Keratinocyte (primary cell): ENCODE results near the gene SPX. TPM values are rescaled to one million over a fixed set of nuclear protein-coding genes. Genes with fewer than 3 reads are reported as not detected.

ENCODE experiments used
- DNase-seq: peaks from one replicate; pipeline ENCODE4 v3.0.0-alpha.2; 2011; ENCODE audit warnings: low read depth, missing footprints, low spot score
- FAIRE-seq: peaks from 2 replicates; lab custom pipeline; 2011; peaks lifted over from hg19 to GRCh38; lab: Jason Lieb, UNC
- H2AFZ ChIP-seq: 2 replicates; pipeline ENCODE4 v1.6.0; 2012; ENCODE audit warnings: low read length, control low read depth, inconsistent platforms; ENCODE audit not compliant: control insufficient read depth
- H3K27ac ChIP-seq: 2 replicates; pipeline ENCODE4 v1.5.1; 2011; ENCODE audit warnings: low read length; ENCODE audit not compliant: control insufficient read depth, insufficient read depth
- H3K27me3 ChIP-seq: 3 replicates; pipeline ENCODE4 v1.6.0; 2011; ENCODE audit warnings: low read length; ENCODE audit not compliant: control insufficient read depth, insufficient read depth; ENCODE audit errors: extremely low read depth
- H3K36me3 ChIP-seq, 2 experiments: 2 replicates in 1 of 2; 3 replicates in 1 of 2; pipeline ENCODE4 v1.5.1; 2011; ENCODE audit warnings: low read length in 2 of 2, mild to moderate bottlenecking in 1 of 2; ENCODE audit not compliant: control insufficient read depth in 2 of 2, insufficient read depth in 2 of 2; ENCODE audit errors: extremely low read depth in 1 of 2
- H3K4me1 ChIP-seq: 3 replicates; pipeline ENCODE4 v1.5.1; 2011; ENCODE audit warnings: low read length; ENCODE audit not compliant: control insufficient read depth, insufficient read depth; ENCODE audit errors: extremely low read depth
- H3K4me2 ChIP-seq: 3 replicates; pipeline ENCODE4 v1.6.0; 2011; ENCODE audit warnings: low read depth, low read length; ENCODE audit not compliant: control insufficient read depth, insufficient read depth; ENCODE audit errors: extremely low read depth
- H3K4me3 ChIP-seq, 3 experiments: fragments of 200-600 bp in 1 of 3; sonication (generic) in 1 of 3; 2 replicates in 2 of 3; 3 replicates in 1 of 3; pipeline ENCODE4 v1.5.1; 2011 to 2016; ENCODE audit warnings: low read length in 3 of 3, mild to moderate bottlenecking in 3 of 3, control low read depth in 2 of 3, inconsistent platforms in 1 of 3, low read depth in 1 of 3, mixed read lengths in 1 of 3, mixed run types in 1 of 3, moderate library complexity in 1 of 3; ENCODE audit not compliant: control insufficient read depth in 2 of 3, insufficient read depth in 2 of 3; ENCODE audit errors: extremely low read depth in 1 of 3
- H3K79me2 ChIP-seq: 2 replicates; pipeline ENCODE4 v1.6.0; 2012; ENCODE audit warnings: low read length; ENCODE audit not compliant: control insufficient read depth, insufficient read depth
- H3K9ac ChIP-seq: 3 replicates; pipeline ENCODE4 v1.6.0; 2011; ENCODE audit warnings: low read length; ENCODE audit not compliant: control insufficient read depth, insufficient read depth; ENCODE audit errors: extremely low read depth
- H3K9me1 ChIP-seq: 3 replicates; pipeline ENCODE4 v1.6.0; 2011; ENCODE audit warnings: low read length; ENCODE audit not compliant: control insufficient read depth, insufficient read depth; ENCODE audit errors: extremely low read depth
- H3K9me3 ChIP-seq: 2 replicates; pipeline ENCODE4 v1.5.1; 2012; ENCODE audit warnings: low read depth, low read length; ENCODE audit not compliant: control insufficient read depth
- H4K20me1 ChIP-seq: 3 replicates; pipeline ENCODE4 v1.6.0; 2011; ENCODE audit warnings: low read length; ENCODE audit not compliant: control insufficient read depth, insufficient read depth; ENCODE audit errors: extremely low read depth
- CTCF ChIP-seq, 3 experiments: IDR thresholded peaks in 1 of 3; conservative IDR thresholded peaks in 1 of 3; optimal IDR thresholded peaks in 1 of 3; 2 replicates in 2 of 3; 3 replicates in 1 of 3; pipeline versions ENCODE3 to v1.5.1; 2011; ENCODE audit warnings: low read length in 3 of 3, mild to moderate bottlenecking in 3 of 3, moderate library complexity in 2 of 3, control low read depth in 1 of 3, inconsistent platforms in 1 of 3; ENCODE audit not compliant: insufficient read depth in 2 of 3; ENCODE audit errors: extremely low read depth in 1 of 3
- EZH2 ChIP-seq: IDR thresholded peaks from one replicate; pipeline ENCODE4 v1.6.1; 2012; ENCODE audit warnings: inconsistent platforms, mild to moderate bottlenecking, low read length, moderate library complexity
- dilution Hi-C: fragments of 300-500 bp; cut with MboI; formaldehyde crosslinking; loops from one replicate; pipeline ENCODE4 v1.7.0; 2020; ENCODE audit warnings: low sequenced_read_pairs; ENCODE audit not compliant: extremely low pct_ligation_motif_present
- polyA plus RNA-seq, 5 experiments: library from polyadenylated mRNA; depleted of rRNA in 3 of 5; stranded (reverse) in 3 of 5; stranded (forward) in 1 of 5; unstranded in 1 of 5; fragments of >200 nt; gene quantifications; 1 replicate in 1 of 5; 2 replicates in 3 of 5; 3 replicates in 1 of 5; pipeline versions ENCODE4 v1.2.1 to v1.2.3, GENCODE V29; 2011 to 2012; ENCODE audit warnings: missing spikeins in 2 of 5, low read depth in 1 of 5, low replicate concordance in 1 of 5

The SPX gene
- polyA plus RNA-seq, 1 donor (not counting 4 experiments of a cell fraction or from before 2014, with no cell fraction given): 0.12 TPM

- Histone ChIP-seq H3K27me3 (no peaks in the 10 kb centered on the region), H3K9ac (no peak overlapping the region), H3K27ac (no peak overlapping the region), H3K36me3 (no peaks in the 10 kb centered on the region), H2AFZ (no peak overlapping the region), H3K9me3 (no peaks in the 10 kb centered on the region), H3K4me3 (no peak overlapping the region), H3K4me1 (no peaks in the 10 kb centered on the region), H3K9me1 (no peaks in the 10 kb centered on the region), H3K4me2 (no peak overlapping the region), H3K79me2 (no peaks in the 10 kb centered on the region), H4K20me1 (no peaks in the 10 kb centered on the region)
- TF ChIP-seq EZH2: no peak
- TF ChIP-seq CTCF (optimal IDR thresholded peaks at IDR 0.05 in 1 of 3, IDR thresholded peaks at IDR 0.05 in 1 of 3, conservative IDR thresholded peaks at IDR 0.05 in 1 of 3; ENCODE audit: extremely low read depth in 1 of 3, insufficient read depth in 2 of 3, low read length in 3 of 3): no peak
- FAIRE-seq: no peak
- DNase-seq: no peak
- dilution Hi-C loops: no loop called here
These were observed 27.2 kb downstream of the SPX start for GRCh38 chr12:21553329-21553675.

GRCh38 chr12:21558100-21558679 is 32.1 kb downstream of the SPX start:
- Histone ChIP-seq H3K9me1 (no peaks in the 10 kb centered on the region), H3K4me3 (no peak overlapping the region), H4K20me1 (no peaks in the 10 kb centered on the region), H2AFZ (no peak overlapping the region), H3K79me2 (no peaks in the 10 kb centered on the region), H3K36me3 (no peaks in the 10 kb centered on the region), H3K9ac (no peak overlapping the region), H3K4me1 (no peaks in the 10 kb centered on the region), H3K27me3 (no peaks in the 10 kb centered on the region), H3K9me3 (no peaks in the 10 kb centered on the region), H3K27ac (no peak overlapping the region), H3K4me2 (no peak overlapping the region)
- dilution Hi-C loops: no loop called here
- no peak for FAIRE-seq
- TF ChIP-seq EZH2 (no peak), CTCF (optimal IDR thresholded peaks at IDR 0.05 in 1 of 3, IDR thresholded peaks at IDR 0.05 in 1 of 3, conservative IDR thresholded peaks at IDR 0.05 in 1 of 3; ENCODE audit: extremely low read depth in 1 of 3, insufficient read depth in 2 of 3, low read length in 3 of 3) (no peak)
- DNase-seq: no peak
